IPS-18c (cell line): Measurements from ENCODE around the gene SAMM50.

Experiments
- H3K4me3 ChIP-seq: 2 replicates; pipeline ENCODE4 v1.7.0; 2013; ENCODE audit warnings: low read depth, mild to moderate bottlenecking, low read length, moderate library complexity; ENCODE audit not compliant: insufficient read depth
- H3K9me3 ChIP-seq: one replicate; pipeline ENCODE4 v1.6.1; 2013; ENCODE audit warnings: mild to moderate bottlenecking, low read length, moderate library complexity; ENCODE audit not compliant: control insufficient read depth, insufficient read depth

Gene SAMM50

DNA sequence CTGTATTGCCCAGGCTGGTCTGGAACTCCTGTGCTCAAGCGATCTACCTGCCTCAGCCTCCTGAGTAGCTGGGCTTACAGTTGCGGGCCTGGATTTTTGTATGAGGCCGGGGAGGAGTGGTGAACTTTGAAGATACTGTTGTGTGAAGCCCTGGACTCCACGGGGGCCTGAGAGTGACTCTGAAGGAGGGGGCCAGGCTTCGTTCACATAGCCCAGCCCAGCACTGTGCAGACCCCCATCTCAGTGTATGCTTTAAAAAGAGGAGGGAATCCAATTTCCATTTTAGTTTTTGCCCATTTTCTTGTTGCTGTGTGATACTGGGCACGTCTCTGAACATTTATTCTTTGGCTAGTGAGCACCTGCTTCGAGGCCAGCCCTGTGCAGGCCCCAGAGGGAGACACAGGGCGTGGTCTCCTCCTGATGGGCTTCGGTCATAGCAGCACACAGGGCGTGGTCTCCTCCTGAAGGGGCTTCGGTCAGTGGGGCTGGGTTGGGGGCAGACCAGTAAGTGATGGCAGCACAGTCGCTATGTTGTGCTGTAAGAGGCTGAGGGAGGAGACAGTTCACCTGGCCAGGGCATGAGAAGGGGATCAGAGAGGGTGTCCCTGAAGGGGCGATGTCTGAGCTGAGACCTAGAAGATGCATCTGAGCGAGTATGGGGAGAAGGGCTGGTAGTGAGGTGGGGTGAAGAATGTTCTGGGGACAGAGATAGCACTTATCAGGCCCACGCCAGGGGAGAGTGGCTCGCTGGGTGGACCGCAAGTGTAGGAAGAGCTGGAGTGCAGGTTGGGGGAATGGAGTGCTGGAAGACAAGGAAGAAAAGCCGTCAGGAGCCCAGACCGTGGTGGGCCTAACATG lies 14.0 kb downstream of the SAMM50 start:
- no peaks in the 10 kb centered on the region for H3K9me3 ChIP-seq
- no peak overlapping the region for H3K4me3 ChIP-seq

DNA sequence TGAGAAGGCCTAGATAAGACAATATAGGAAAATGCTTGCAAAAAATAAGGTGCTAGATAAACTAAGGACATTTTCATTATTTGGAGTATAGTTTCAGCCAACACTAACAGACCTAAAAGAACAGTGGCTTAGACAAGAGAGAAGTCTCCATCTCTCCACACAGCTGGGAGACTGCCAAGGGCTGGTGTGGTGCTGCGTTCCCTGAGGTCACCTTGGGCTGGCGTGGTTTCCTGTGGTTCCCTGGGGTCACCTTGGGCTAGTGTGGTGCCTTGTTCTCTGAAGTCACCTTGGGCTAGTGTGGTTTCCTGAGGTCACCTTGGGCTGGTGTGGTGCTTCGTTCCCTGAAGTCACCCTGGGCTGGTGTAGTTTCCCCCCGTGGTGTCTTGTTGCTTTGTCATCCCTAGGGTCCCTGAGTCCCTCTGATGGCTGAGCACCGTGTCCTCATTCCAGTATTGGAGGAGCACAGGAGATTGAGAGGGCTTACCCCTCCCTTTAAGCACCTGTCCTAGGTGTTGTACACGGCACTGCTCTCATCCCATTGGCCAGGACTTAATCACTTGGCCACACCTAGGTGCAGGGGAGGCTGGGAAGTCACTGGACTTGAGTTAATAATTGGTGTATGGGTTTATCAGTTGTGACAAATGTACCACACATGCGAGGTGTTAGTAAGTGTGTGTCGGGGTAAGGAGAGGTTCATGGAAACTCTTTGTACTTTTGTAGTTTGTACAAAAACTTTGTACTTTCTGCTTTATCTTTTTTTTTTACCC lies 14.9 kb downstream of the SAMM50 start:
- H3K9me3 ChIP-seq, result no peaks in the 10 kb centered on the region
- H3K4me3 ChIP-seq, result no peak overlapping the region

DNA sequence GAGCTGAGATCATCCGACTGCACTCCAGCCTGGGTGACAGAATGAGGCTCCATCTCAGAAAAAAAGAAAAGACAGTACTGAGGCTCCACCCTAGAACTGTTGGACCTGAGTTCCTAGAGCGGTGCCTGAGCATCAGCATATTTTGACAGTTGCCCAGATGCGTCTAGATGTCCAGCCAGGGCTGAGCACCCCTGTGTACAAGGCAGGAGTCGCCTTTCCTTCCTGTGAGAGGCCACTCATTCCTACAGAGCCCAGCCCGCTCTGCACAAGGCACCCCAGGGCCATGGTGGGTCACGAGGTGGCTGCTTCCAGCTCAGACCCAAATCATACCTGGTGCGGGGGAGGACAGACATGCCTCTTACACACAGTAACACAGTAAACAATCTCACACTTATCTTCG lies 15.9 kb downstream of the SAMM50 start:
- no peak overlapping the region for H3K4me3 ChIP-seq
- H3K9me3 ChIP-seq, result no peaks in the 10 kb centered on the region

DNA sequence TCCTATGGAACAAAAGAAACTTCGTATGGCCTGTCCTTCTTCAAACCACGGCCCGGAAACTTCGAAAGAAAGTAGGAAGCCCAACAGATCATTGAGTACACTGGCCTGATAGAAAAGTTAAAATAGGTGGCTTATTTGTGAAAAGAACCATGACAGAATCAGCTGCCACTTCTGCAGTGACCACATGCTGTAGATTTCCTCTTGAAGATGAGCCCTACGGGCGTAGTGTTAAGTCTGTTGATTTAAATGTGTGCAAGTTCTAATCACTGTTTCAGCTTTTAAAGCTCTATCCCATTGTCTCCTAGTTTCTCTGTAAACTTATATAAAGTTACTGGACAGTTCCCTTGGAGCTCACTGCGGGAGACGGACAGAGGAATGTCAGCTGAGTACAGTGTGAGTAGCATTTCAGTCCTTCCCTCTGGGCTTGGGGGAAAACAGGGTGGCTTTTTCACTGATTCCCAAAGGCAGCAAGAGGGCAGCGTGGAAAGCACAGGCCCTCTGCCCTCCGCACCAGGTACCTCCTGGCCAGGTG lies 17.8 kb downstream of the SAMM50 start:
- Histone ChIP-seq H3K9me3 (no peaks in the 10 kb centered on the region), H3K4me3 (no peak overlapping the region)

DNA sequence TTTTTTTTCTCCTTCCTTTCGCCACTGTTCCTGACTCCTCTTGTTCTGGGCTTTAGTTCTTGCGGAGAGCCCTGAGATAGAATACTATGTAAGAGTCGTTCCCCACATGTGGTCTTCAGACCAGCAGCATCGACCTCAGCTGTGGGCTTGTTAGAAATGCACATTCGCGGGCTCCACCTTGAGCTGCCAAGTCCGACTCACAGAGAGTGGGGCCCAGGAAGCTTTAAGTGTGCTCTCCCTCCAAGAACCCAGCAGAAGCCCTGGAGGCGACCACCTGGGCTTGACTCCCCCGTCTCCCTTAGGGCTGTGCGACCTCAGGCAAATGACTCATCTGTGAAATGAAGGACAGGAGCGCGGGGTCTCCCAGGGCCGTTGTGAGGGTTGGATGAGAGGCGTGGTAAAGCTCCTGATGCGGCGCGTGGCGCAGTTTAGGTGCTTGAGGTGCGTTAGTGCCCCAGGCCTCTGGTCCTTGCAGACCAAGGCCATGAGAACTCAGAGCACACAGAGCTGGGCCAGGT lies 18.8 kb downstream of the SAMM50 start:
- no peaks in the 10 kb centered on the region for H3K9me3 ChIP-seq
- no peak overlapping the region for H3K4me3 ChIP-seq

DNA sequence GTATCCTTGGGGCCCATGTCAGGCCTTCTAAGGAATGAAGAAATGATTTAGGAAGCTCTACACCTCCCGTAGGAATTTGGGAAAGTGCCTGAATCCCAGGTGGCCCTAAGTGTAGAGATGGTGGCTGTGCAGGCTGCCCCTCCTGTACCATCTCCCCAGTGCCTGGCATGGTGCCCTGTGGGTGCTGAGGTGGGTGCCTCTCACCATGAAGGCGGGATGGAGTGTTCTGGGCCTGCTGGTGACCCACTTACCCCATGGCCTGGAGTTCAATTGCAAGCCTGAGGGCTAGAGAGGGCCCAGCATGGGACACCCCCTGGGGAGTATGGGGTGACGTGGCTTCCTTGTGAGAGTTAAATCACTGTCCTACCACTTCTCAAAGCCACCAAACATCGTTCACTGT lies 19.8 kb downstream of the SAMM50 start:
- no peak overlapping the region for H3K4me3 ChIP-seq
- H3K9me3 ChIP-seq, result no peaks in the 10 kb centered on the region

DNA sequence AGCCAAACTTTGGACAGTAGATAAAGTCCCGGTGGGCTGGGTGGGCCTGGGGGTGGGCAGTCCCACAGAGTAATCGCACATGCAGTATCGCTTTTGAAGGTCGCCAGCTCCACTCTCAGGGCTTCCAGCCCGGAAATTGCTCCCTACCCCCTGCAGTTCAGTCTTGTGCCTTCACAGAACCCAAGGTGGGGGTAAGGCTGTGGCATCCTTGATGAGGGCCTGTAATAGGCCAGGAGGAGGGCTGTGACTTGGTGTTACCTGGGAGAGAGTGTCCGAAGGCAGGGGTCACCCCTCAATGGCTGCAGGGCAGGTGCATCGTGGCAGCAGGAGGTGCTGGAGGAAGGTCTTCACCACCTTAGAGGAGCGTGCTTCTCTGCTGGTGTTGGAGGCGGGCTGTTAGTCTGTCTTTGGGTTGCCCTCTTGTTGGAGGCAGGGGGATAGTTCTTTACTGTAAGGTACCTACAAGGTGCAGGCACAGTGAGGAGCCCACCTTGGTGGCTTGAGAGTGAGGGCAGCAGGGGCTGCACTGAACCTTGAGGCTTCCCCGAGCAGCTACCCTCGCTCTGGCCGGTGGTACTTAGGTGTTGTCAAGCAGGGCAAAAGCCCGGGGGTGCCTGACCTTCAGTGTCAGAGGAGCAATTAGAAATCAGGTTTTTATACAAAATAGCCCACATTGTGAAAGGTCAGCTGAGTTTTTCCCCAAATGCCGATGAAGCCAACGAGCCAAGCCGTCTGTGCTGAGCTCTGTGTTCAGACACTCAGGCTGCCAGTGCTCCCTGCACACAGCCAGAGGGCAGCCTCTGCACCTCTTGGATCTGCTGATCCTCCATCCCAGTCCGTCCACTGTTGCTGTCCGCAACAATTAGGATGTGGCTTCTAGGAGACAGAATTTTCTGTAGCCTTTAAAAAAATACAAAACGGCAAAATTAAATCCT lies 21.9 kb downstream of the SAMM50 start:
- H3K9me3 ChIP-seq, result no peaks in the 10 kb centered on the region

DNA sequence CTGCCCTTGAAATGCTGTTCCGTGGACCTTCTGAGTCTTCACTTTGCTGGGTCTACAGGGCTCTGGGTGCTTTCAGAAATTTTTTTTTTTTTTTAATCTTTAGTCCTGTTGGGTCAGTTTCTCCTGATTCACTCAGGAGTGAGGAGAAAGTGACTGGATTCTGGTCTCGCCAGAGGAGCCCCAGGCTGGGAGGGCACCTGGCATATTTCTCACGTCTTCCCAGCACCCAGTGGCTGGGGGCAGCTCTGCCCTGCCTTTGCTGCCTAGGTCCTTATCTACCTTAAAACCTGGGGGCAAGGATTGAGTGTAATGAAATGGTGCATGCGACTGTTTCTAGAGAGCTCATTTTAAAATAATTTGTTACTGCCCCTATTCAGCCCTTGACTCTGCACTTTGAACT lies 23.3 kb downstream of the SAMM50 start:
- H3K4me3 ChIP-seq, result no peak overlapping the region
- H3K9me3 ChIP-seq, result no peaks in the 10 kb centered on the region

More for the DNA sequence above, 21.9 kb downstream of the SAMM50 start:
- no peak overlapping the region for H3K4me3 ChIP-seq

DNA sequence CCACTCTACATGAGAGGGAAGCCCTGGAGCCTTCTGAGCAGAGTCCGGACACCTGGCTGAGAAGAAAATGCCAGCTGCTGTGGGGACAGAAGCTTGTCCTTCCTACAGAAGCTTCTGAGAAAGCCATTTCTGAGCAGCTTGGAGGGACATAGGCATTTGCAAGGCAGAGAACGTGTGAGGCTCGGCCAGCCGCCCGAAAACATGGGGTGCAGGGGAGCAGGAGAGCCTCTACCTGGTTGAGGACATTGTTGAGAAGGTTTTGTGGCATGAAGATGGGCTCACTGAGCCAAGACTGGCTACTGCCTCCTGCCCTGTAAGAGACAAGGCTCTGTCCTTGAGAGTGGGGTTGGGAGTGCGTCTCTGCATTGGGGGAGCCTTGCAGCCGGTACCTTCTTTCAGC lies 25.3 kb downstream of the SAMM50 start:
- Histone ChIP-seq H3K4me3 (no peak overlapping the region), H3K9me3 (no peaks in the 10 kb centered on the region)

DNA sequence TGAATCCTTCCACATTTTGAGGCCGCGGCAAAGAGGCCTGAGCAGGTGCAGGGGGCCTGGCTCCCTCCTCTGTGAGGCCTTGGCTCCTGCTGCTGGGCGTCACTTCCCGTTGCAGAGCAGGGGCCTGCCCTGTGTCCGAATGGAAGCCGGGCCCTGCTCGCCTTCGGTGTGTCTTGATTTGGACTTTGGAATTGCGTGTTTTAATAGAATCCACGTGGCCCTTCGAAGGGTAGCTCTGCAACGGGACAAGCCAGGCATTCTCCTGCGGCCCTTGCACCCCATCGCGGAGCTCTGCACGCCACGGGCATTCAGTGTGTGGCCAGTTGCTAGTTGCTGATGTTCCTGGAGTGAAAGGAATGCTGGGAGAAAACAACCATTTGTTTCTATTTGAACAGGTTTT lies 25.8 kb downstream of the SAMM50 start:
- no peaks in the 10 kb centered on the region for H3K9me3 ChIP-seq
- H3K4me3 ChIP-seq, result no peak overlapping the region

DNA sequence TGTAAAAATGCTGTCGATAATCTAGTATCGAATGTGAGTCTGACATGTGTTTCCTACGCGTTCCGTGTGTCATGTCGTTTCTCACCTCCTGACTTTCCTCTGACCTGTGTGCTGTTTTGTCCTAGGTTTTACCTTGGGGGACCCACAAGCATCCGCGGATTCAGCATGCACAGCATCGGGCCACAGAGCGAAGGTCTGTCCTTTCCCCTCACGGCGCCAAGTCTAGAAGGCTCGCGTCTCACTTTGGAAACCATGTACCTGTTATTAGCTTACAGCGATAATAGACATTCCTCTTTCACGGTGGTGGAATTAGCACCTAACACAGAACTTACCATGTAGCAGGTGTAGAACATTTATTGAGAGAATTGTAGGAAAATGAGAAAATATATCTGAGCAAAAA lies 28.6 kb downstream of the SAMM50 start:
- no peaks in the 10 kb centered on the region for H3K9me3 ChIP-seq

DNA sequence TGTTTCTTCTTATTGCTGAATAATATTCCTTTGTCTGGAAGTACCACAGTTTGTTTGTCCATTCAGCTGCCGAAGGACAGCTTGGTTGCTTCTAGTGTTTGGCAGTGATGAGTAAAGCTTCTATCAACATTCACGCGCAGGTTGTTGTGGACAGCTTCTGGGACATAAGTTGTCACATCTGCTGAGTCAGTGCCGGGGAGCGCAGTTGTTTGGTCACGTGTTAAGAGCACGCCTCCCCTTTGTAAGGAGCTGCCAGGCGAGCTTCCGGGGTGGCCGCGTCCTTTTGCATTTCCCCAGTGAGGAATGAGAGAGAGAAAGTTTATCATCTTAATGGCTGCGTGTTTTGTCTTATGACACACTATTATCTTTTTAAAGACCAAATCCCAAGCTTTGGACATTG lies 30.3 kb downstream of the SAMM50 start:
- Histone ChIP-seq H3K4me3 (no peak overlapping the region), H3K9me3 (no peaks in the 10 kb centered on the region)

More for the DNA sequence above, 28.6 kb downstream of the SAMM50 start:
- H3K4me3 ChIP-seq, result no peak overlapping the region

DNA sequence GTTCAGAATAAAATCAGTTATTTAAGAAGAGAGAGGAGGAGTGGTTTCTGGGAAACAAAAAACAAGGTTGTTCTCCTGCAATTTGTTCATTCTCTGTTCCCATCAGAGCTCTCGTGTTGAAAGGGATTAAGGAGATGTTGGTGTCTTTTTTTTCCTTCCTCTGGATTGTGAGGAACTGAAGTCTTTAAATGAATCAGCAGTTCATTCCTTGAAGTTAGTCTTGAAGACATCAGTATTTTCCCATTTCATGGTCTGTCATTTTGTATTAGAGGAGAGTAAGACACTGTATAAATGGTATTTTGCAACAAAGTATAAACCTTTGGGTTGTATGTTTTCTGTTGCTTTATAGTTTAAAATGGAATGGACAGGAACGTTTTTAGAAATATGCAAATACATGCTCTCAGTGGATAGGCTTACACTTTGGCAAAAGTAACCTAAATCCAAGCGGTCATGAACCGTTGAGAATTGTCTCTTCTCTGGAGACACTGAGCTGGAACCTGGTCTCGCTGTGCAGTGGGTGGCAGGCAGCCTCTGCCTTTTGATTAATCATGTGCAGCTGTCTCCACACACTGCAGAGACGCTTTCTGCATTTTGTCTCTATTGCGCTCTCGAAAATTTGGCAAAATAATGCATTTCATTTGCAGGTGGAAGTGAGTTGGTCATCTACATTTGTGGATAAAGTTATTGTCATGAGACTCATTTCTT lies 33.0 kb downstream of the SAMM50 start:
- H3K4me3 ChIP-seq, result no peak overlapping the region
- no peaks in the 10 kb centered on the region for H3K9me3 ChIP-seq

DNA sequence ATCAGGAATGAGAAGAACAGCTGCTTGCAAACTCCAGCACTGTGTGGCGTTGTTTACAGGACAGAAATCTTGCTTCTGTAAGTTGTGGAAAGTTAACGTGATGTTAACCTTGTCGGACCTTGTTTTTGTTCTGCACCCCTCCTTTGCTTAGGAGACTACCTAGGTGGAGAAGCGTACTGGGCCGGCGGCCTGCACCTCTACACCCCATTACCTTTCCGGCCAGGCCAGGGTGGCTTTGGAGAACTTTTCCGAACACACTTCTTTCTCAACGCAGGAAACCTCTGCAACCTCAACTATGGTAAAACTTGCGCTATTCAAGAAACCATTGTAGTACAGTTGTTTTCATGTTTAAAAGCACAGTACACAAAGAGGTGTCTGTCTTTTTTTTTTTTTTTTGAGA lies 33.7 kb downstream of the SAMM50 start:
- no peak overlapping the region for H3K4me3 ChIP-seq

DNA sequence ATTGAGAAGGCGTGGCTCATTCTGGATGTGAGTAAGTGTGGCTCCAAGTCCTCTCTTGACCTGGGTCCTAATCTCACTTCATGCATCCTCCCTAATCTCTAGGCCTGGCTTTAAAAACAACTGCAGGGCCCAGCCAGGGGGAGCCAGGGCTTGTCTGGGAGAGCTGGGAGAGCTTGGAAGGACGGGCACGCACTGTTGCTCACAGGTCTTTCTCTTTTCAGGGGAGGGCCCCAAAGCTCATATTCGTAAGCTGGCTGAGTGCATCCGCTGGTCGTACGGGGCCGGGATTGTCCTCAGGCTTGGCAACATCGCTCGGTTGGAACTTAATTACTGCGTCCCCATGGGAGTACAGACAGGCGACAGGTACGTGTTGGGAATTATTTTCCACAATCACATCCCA lies 34.8 kb downstream of the SAMM50 start:
- Histone ChIP-seq H3K9me3 (no peaks in the 10 kb centered on the region), H3K4me3 (no peak overlapping the region)

More for the DNA sequence above, 33.7 kb downstream of the SAMM50 start:
- H3K9me3 ChIP-seq, result no peaks in the 10 kb centered on the region

DNA sequence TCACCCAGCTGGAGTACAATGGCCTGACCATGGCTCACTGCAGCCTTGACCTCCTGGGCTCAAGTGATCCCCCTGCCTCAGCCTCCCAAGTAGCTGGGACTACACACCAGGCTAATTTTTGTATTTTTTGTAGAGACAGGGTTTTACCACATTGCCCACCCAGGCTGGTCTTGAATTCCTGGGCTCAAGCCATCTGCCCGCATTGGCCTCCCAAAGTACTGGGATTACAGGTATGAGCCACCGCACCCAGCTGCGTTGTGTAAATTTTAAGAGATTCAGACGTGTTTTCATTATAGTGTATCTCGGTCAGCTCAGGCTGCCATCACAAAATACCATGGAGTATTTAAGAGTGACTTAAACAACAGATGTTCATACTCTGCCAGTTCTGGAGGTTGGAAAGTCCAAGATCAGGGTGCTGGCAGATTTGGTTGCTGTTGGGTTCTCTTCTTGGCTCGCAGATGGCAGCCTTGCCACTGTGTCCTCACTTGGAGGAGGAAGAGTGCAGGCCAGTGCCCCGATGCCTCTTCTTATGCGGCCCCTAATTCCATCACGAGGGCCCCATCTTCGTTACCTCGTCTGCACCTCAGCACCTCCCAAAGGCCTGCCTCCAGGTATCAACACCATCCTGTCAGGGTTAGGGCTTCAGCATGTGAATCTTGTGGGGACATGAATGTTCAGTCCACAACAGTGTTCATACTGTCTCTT lies 36.2 kb downstream of the SAMM50 start:
- H3K9me3 ChIP-seq, result no peaks in the 10 kb centered on the region
- H3K4me3 ChIP-seq, result no peak overlapping the region
